WTC11 (cell line): ENCODE data around the gene COPS3. TPM values are rescaled to one million over a fixed set of nuclear protein-coding genes. Genes with fewer than 3 reads are reported as not detected.

Experiments used
- ATAC-seq: fragments of 200-7000 bp; cut with Tn5 transposase; 2 replicates; pipeline ENCODE4 v1.10.0; 2021; ENCODE audit warnings: mild to moderate bottlenecking, moderate library complexity
- CTCF ChIA-PET: fragments of 300-600 bp; sonication (Branson Sonifier 250); formaldehyde crosslinking; loops from one replicate; lab custom pipeline; 2021; ENCODE audit warnings: antibody characterized with exemption; lab: Charles Lee
- POLR2A ChIA-PET: fragments of 350-600 bp; sonication (Branson Sonifier 250); formaldehyde crosslinking; loops from one replicate; lab custom pipeline; 2021; ENCODE audit warnings: antibody characterized with exemption; lab: Charles Lee
- DNase-seq: peaks from one replicate; pipeline ENCODE4 v3.0.0; 2021; ENCODE audit warnings: low spot score
- H3K27ac Mint-ChIP-seq: 2 replicates; pipeline ENCODE4 v1.8.0; 2021; ENCODE audit warnings: mixed read lengths
- H3K27me3 Mint-ChIP-seq: 2 replicates; pipeline ENCODE4 v1.8.0; 2021; ENCODE audit warnings: low read depth, mild to moderate bottlenecking, moderate library complexity, mixed read lengths
- H3K36me3 Mint-ChIP-seq: 2 replicates; pipeline ENCODE4 v1.8.0; 2021; ENCODE audit warnings: mixed read lengths
- H3K4me1 Mint-ChIP-seq: 2 replicates; pipeline ENCODE4 v1.8.0; 2022; ENCODE audit warnings: mixed read lengths
- H3K4me3 Mint-ChIP-seq: 2 replicates; pipeline ENCODE4 v1.8.0; 2021; ENCODE audit warnings: mild to moderate bottlenecking, moderate library complexity, mixed read lengths
- H3K9me3 Mint-ChIP-seq: 2 replicates; pipeline ENCODE4 v1.8.0; 2021; ENCODE audit warnings: mixed read lengths
- ETV6 ChIP-seq: sonication (generic); formaldehyde crosslinking; IDR thresholded peaks from 2 replicates; pipeline ENCODE4 v1.8.1; 2022; ENCODE audit warnings: mild to moderate bottlenecking, missing genetic modification reagents
- FOXJ3 ChIP-seq: sonication (generic); formaldehyde crosslinking; IDR thresholded peaks from 2 replicates; pipeline ENCODE4 v1.9.0; 2021; ENCODE audit warnings: missing genetic modification reagents, mild to moderate bottlenecking, borderline replicate concordance
- GABPB1 ChIP-seq: sonication (generic); formaldehyde crosslinking; IDR thresholded peaks from 2 replicates; pipeline ENCODE4 v1.8.1; 2023; ENCODE audit warnings: mild to moderate bottlenecking, missing genetic modification reagents
- GRHL2 ChIP-seq: fragments of 250-450 bp; sonication (Bioruptor Pico); IDR thresholded peaks from 2 replicates; pipeline ENCODE4 v1.8.0; 2022; ENCODE audit warnings: mild to moderate bottlenecking, moderate library complexity; ENCODE audit not compliant: insufficient replicate concordance, severe bottlenecking
- KAT7 ChIP-seq: sonication (generic); formaldehyde crosslinking; IDR thresholded peaks from 2 replicates; pipeline ENCODE4 v1.8.1; 2023; ENCODE audit warnings: missing genetic modification reagents, mild to moderate bottlenecking, borderline replicate concordance
- NFE2L1 ChIP-seq: sonication (generic); formaldehyde crosslinking; IDR thresholded peaks from 2 replicates; pipeline ENCODE4 v1.8.1; 2023; ENCODE audit warnings: missing genetic modification reagents
- NR2C2 ChIP-seq: sonication (generic); formaldehyde crosslinking; IDR thresholded peaks from 2 replicates; pipeline ENCODE4 v1.8.0; 2022; ENCODE audit warnings: mild to moderate bottlenecking, missing genetic modification reagents
- OVOL2 ChIP-seq: fragments of 250-450 bp; sonication (Bioruptor Pico); IDR thresholded peaks from 2 replicates; pipeline ENCODE4 v1.9.0; 2021; ENCODE audit warnings: mild to moderate bottlenecking, borderline replicate concordance
- RELA ChIP-seq: sonication (generic); formaldehyde crosslinking; IDR thresholded peaks from 2 replicates; pipeline ENCODE4 v1.8.1; 2022; ENCODE audit warnings: missing genetic modification reagents, mild to moderate bottlenecking, borderline replicate concordance
- TEAD1 ChIP-seq: sonication (generic); formaldehyde crosslinking; IDR thresholded peaks from 2 replicates; pipeline ENCODE4 v1.8.0; 2022; ENCODE audit warnings: mild to moderate bottlenecking, missing genetic modification reagents
- TEAD4 ChIP-seq: sonication (generic); formaldehyde crosslinking; IDR thresholded peaks from 2 replicates; pipeline ENCODE4 v1.8.0; 2022; ENCODE audit warnings: mild to moderate bottlenecking, missing genetic modification reagents
- TP53 ChIP-seq: sonication (generic); formaldehyde crosslinking; IDR thresholded peaks from 2 replicates; pipeline ENCODE4 v1.8.1; 2023; ENCODE audit warnings: mild to moderate bottlenecking, missing genetic modification reagents
- ZNF232 ChIP-seq: sonication (generic); formaldehyde crosslinking; IDR thresholded peaks from 2 replicates; pipeline ENCODE4 v1.8.0; 2022; ENCODE audit warnings: mild to moderate bottlenecking, missing genetic modification reagents
- ZNF512 ChIP-seq: sonication (generic); formaldehyde crosslinking; IDR thresholded peaks from 2 replicates; pipeline ENCODE4 v1.8.1; 2022; ENCODE audit warnings: missing genetic modification reagents, borderline replicate concordance
- ZNF532 ChIP-seq: fragments of 250-450 bp; sonication (Bioruptor Pico); IDR thresholded peaks from 2 replicates; pipeline ENCODE4 v1.9.0; 2021; ENCODE audit warnings: mild to moderate bottlenecking, borderline replicate concordance
- total RNA-seq: library from RNA; stranded (reverse); gene quantifications from 3 replicates; pipeline ENCODE4 v1.2.3, GENCODE V29; 2021
- TF ChIP-seq, protein P1 (sequence below): fragments of 250-450 bp; sonication (Bioruptor Pico); conservative IDR thresholded peaks from 2 replicates; pipeline ENCODE4 v1.9.0; 2021; ENCODE audit warnings: mild to moderate bottlenecking
- TF ChIP-seq, protein P2 (sequence below): fragments of 250-450 bp; sonication (Bioruptor Pico); IDR thresholded peaks from 2 replicates; pipeline ENCODE4 v1.9.0; 2021; ENCODE audit warnings: moderate library complexity, mild to moderate bottlenecking, inconsistent platforms, borderline replicate concordance
- TF ChIP-seq, protein P3 (sequence below): sonication (generic); formaldehyde crosslinking; IDR thresholded peaks from 2 replicates; pipeline ENCODE4 v1.8.0; 2022; ENCODE audit warnings: mild to moderate bottlenecking, missing genetic modification reagents
- TF ChIP-seq, protein P4 (sequence below): sonication (generic); formaldehyde crosslinking; IDR thresholded peaks from 2 replicates; pipeline ENCODE4 v1.8.1; 2023; ENCODE audit warnings: mild to moderate bottlenecking, missing genetic modification reagents, moderate library complexity
- TF ChIP-seq, protein P5 (sequence below): sonication (generic); formaldehyde crosslinking; IDR thresholded peaks from 2 replicates; pipeline ENCODE4 v1.8.1; 2022; ENCODE audit warnings: low read depth, mild to moderate bottlenecking, moderate library complexity, missing genetic modification reagents, borderline replicate concordance

Gene COPS3
- total RNA-seq, 1 experiment from 2014 or later: 78.3 TPM

DNA sequence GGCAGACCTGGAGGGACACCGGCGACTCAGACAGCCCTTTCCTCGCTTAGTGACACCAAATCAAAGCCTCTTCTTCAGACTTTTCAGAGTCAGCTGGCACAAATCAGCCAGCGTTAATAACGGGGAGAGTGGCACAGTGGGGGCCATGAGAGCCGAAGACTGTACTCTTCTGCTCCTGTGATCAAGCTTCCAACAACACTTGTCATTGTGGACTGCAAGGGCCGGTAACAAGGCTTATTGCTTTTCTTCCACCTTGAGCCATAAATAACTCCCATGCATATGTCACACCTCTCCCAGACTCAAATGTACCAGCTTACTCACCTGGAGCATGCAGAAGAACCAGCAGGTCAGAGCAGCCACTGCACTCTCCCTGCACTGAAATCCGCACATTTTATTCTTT, 56.9 kb downstream of the COPS3 start (continued):
- TF ChIP-seq, protein P1, sequence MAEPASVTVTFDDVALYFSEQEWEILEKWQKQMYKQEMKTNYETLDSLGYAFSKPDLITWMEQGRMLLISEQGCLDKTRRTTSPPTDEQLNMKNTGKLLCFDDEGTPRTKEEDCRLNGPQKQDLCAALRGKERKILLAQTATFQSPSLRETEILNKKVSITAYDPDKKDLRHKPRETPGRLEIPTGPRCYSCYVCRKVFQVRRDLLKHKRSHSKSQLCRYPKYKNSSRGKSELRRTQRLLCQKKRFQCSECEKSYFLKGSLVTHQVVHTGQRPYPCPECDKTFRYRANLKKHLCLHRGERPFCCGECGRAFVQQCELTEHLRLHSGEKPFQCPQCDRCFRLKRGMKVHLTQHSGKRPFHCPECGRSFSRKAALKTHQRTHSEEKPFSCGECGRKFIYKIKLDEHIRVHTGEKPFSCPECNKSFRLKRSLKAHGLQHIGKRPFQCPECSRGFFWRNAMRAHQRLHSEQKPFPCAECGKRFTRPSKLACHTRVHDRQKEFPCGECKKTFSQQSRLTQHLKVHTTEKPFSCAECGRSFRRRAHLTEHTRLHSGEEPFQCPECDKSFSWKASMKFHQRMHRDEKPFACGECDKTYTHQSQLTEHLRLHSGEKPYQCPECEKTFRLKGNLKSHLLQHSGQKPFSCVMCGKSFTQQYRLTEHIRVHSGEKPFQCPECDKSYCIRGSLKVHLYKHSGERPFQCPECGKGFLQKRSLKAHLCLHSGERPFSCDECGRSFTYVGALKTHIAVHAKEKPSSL (CRISPR knock-in tag): no peak
- TF ChIP-seq ZNF512 (CRISPR knock-in tag) (no peak), NR2C2 (CRISPR knock-in tag) (no peak), ZNF532 (CRISPR knock-in tag) (no peak), KAT7 (CRISPR knock-in tag) (no peak), NFE2L1 (no peak), TEAD1 (CRISPR knock-in tag) (no peak), TP53 (no peak), FOXJ3 (CRISPR knock-in tag) (no peak), TEAD4 (no peak), GRHL2 (CRISPR knock-in tag) (no peak)
- TF ChIP-seq, protein P2, sequence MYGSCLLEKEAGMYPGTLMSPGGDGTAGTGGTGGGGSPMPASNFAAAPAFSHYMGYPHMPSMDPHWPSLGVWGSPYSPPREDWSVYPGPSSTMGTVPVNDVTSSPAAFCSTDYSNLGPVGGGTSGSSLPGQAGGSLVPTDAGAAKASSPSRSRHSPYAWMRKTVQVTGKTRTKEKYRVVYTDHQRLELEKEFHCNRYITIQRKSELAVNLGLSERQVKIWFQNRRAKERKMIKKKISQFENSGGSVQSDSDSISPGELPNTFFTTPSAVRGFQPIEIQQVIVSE (CRISPR knock-in tag): no peak
- TF ChIP-seq, protein P3, sequence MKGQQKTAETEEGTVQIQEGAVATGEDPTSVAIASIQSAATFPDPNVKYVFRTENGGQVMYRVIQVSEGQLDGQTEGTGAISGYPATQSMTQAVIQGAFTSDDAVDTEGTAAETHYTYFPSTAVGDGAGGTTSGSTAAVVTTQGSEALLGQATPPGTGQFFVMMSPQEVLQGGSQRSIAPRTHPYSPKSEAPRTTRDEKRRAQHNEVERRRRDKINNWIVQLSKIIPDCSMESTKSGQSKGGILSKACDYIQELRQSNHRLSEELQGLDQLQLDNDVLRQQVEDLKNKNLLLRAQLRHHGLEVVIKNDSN (CRISPR knock-in tag): no peak

DNA sequence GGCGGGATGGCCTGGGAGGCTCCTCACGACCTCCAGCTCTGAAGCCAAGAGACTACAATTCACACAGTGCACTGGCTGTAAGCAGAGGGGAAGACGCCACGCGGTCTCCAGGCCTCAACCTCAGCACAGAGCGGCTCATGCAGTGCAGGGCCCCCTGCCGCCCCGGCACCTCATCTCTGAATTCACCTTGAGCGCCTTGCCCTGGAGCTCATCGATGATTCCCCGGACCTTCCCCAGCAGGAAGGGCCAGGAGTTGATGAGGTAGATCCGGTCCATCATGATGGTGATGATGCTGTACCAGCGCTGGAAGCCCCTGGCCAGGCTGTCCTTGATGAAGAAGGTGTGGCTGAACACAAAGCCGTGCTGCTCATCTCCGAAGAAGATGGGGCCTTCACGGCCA, 57.3 kb downstream of the COPS3 start:
- POLR2A ChIA-PET: no interaction called here
- Mint-ChIP-seq H3K36me3 (peaks cover 76% of the 10 kb centered on the region), H3K4me3 (no peak overlapping the region), H3K27ac (no peak overlapping the region), H3K27me3 (no peaks in the 10 kb centered on the region), H3K4me1 (no peaks in the 10 kb centered on the region), H3K9me3 (no peaks in the 10 kb centered on the region)
- CTCF ChIA-PET: interaction anchor here (1.2 kb wide), 1 partner anchor 232 kb away, joined by 4 read pairs; no protein-coding TSS in a partner anchor
- DNase-seq (no peak), ATAC-seq (no peak)
- TF ChIP-seq FOXJ3 (CRISPR knock-in tag) (no peak), TEAD1 (CRISPR knock-in tag) (no peak), OVOL2 (CRISPR knock-in tag) (no peak), NR2C2 (CRISPR knock-in tag) (no peak), ZNF232 (CRISPR knock-in tag) (no peak), ETV6 (CRISPR knock-in tag) (no peak), RELA (CRISPR knock-in tag) (no peak), ZNF532 (CRISPR knock-in tag) (no peak), GABPB1 (CRISPR knock-in tag) (no peak)
- TF ChIP-seq, protein P4, sequence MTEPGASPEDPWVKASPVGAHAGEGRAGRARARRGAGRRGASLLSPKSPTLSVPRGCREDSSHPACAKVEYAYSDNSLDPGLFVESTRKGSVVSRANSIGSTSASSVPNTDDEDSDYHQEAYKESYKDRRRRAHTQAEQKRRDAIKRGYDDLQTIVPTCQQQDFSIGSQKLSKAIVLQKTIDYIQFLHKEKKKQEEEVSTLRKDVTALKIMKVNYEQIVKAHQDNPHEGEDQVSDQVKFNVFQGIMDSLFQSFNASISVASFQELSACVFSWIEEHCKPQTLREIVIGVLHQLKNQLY: no peak
- TF ChIP-seq, protein P5, sequence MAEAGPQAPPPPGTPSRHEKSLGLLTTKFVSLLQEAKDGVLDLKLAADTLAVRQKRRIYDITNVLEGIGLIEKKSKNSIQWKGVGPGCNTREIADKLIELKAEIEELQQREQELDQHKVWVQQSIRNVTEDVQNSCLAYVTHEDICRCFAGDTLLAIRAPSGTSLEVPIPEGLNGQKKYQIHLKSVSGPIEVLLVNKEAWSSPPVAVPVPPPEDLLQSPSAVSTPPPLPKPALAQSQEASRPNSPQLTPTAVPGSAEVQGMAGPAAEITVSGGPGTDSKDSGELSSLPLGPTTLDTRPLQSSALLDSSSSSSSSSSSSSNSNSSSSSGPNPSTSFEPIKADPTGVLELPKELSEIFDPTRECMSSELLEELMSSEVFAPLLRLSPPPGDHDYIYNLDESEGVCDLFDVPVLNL (CRISPR knock-in tag): no peak
